MM.1S (cell line): ENCODE data around the gene TFIP11.

ENCODE experiments used
- DNase-seq: peaks from one replicate; pipeline ENCODE4 v3.0.0-alpha.2; 2015
- H2AFZ ChIP-seq: fragments of 300-600 bp; sonication (generic); 2 replicates; pipeline ENCODE4 v1.6.0; 2016; ENCODE audit warnings: antibody characterized with exemption, low read length
- H3F3A ChIP-seq: fragments of 300-600 bp; sonication (generic); 2 replicates; pipeline ENCODE4 v1.6.1; 2016; ENCODE audit warnings: mild to moderate bottlenecking, antibody characterized with exemption, low read length, moderate library complexity, mixed read lengths; ENCODE audit not compliant: insufficient read depth
- H3K27ac ChIP-seq: fragments of 300-600 bp; sonication (generic); 2 replicates; pipeline ENCODE4 v1.5.1; 2016; ENCODE audit warnings: mild to moderate bottlenecking, low read length
- H3K27me3 ChIP-seq: fragments of 300-600 bp; sonication (generic); replicated peaks from 2 replicates; pipeline ENCODE4 v1.6.0; 2016; ENCODE audit warnings: low read length; ENCODE audit not compliant: insufficient read depth
- H3K36me3 ChIP-seq: fragments of 300-600 bp; sonication (generic); replicated peaks from 2 replicates; pipeline ENCODE4 v1.6.1; 2016; ENCODE audit warnings: mild to moderate bottlenecking, low read length, mixed read lengths; ENCODE audit not compliant: insufficient read depth
- H3K4me1 ChIP-seq: fragments of 300-600 bp; sonication (generic); 2 replicates; pipeline ENCODE4 v1.6.1; 2016; ENCODE audit warnings: low read length, mixed read lengths
- H3K4me2 ChIP-seq: fragments of 300-600 bp; sonication (generic); 2 replicates; pipeline ENCODE4 v1.6.0; 2016; ENCODE audit warnings: low read depth, low read length
- H3K4me3 ChIP-seq: fragments of 300-600 bp; sonication (generic); 2 replicates; pipeline ENCODE4 v1.5.1; 2016; ENCODE audit warnings: low read length, mixed read lengths
- H3K79me2 ChIP-seq: fragments of 300-600 bp; sonication (generic); 2 replicates; pipeline ENCODE4 v1.6.1; 2016; ENCODE audit warnings: mixed run types, low read length, mixed read lengths
- H3K9ac ChIP-seq: fragments of 300-600 bp; sonication (generic); 2 replicates; pipeline ENCODE4 v1.6.1; 2016; ENCODE audit warnings: low read length, mixed read lengths
- H3K9me2 ChIP-seq: fragments of 300-600 bp; sonication (generic); replicated peaks from 2 replicates; pipeline ENCODE4 v1.6.1; 2016; ENCODE audit warnings: mild to moderate bottlenecking, low read length, mixed read lengths; ENCODE audit not compliant: insufficient read depth
- H3K9me3 ChIP-seq: fragments of 300-600 bp; sonication (generic); replicated peaks from 2 replicates; pipeline ENCODE4 v1.6.1; 2016; ENCODE audit warnings: mild to moderate bottlenecking, low read length, mixed read lengths; ENCODE audit not compliant: insufficient read depth
- H4K20me1 ChIP-seq: fragments of 300-600 bp; sonication (generic); 2 replicates; pipeline ENCODE4 v1.6.1; 2016; ENCODE audit warnings: mild to moderate bottlenecking, low read length, moderate library complexity, mixed read lengths; ENCODE audit not compliant: insufficient read depth
- CTCF ChIP-seq: fragments of 300-600 bp; sonication (generic); IDR thresholded peaks from 2 replicates; pipeline ENCODE4 v1.5.1; 2016; ENCODE audit warnings: antibody characterized with exemption, low read length, mixed read lengths
- EZH2 ChIP-seq: fragments of 300-600 bp; sonication (generic); optimal IDR thresholded peaks from 2 replicates; pipeline ENCODE3; 2017; ENCODE audit warnings: low read depth, mild to moderate bottlenecking, antibody characterized with exemption, low read length, mixed read lengths
- EZH2phosphoT487 ChIP-seq: fragments of 300-600 bp; sonication (generic); IDR thresholded peaks from 2 replicates; pipeline ENCODE4 v1.6.1; 2018; ENCODE audit warnings: antibody characterized with exemption, low read length

The TFIP11 gene

GRCh38 chr22:26540119-26540518 lies 27.8 kb upstream of the TFIP11 start:
- H3K9me2 ChIP-seq = no peaks in the 10 kb centered on the region

GRCh38 chr22:26536762-26537134 lies 24.5 kb upstream of the TFIP11 start:
- no peaks in the 10 kb centered on the region for H3K9me3 ChIP-seq
- no peak for DNase-seq
- H3K9me2 ChIP-seq = no peaks in the 10 kb centered on the region
- no peak overlapping the region for H3K9ac ChIP-seq
- H3K36me3 ChIP-seq = peaks cover 36% of the 10 kb centered on the region
- no peaks in the 10 kb centered on the region for H4K20me1 ChIP-seq
- no peak overlapping the region for H3K4me2 ChIP-seq
- H3F3A ChIP-seq = 0 out of 2 replicates have a peak, but pooled peaks cover 16% of the 10 kb centered on the region
- H2AFZ ChIP-seq = no peak overlapping the region
- peaks cover 88% of the 10 kb centered on the region for H3K79me2 ChIP-seq
- no peaks in the 10 kb centered on the region for H3K27me3 ChIP-seq
- no peak overlapping the region for H3K27ac ChIP-seq
- H3K4me1 ChIP-seq = peaks cover 21% of the 10 kb centered on the region
- TF ChIP-seq EZH2phosphoT487 (no peak), CTCF (no peak), EZH2 (no peak)
- no peak overlapping the region for H3K4me3 ChIP-seq

More at GRCh38 chr22:26540119-26540518, 27.8 kb upstream of the TFIP11 start:
- no peaks in the 10 kb centered on the region for H3K9me3 ChIP-seq
- no peak overlapping the region for H3K4me3 ChIP-seq
- peaks cover 95% of the 10 kb centered on the region for H3K79me2 ChIP-seq
- H3K27me3 ChIP-seq = no peaks in the 10 kb centered on the region
- no peak for DNase-seq
- no peak overlapping the region for H3K27ac ChIP-seq
- H3K9ac ChIP-seq = no peak overlapping the region
- no peaks in the 10 kb centered on the region for H4K20me1 ChIP-seq
- H3F3A ChIP-seq = 0 out of 2 replicates have a peak, but pooled peaks cover 3% of the 10 kb centered on the region
- H3K4me2 ChIP-seq = no peak overlapping the region
- H3K36me3 ChIP-seq = peaks cover 36% of the 10 kb centered on the region
- no peak overlapping the region for H2AFZ ChIP-seq
- peaks cover 2% of the 10 kb centered on the region for H3K4me1 ChIP-seq
- no peak for TF ChIP-seq EZH2
- TF ChIP-seq CTCF = no peak
- TF ChIP-seq EZH2phosphoT487 = no peak

- Histone ChIP-seq H3K9ac (no peak overlapping the region), H3K9me2 (no peaks in the 10 kb centered on the region), H3K79me2 (peaks cover 88% of the 10 kb centered on the region), H3F3A (0 out of 2 replicates have a peak, but pooled peaks cover 16% of the 10 kb centered on the region), H3K9me3 (no peaks in the 10 kb centered on the region), H3K27me3 (no peaks in the 10 kb centered on the region), H3K27ac (no peak overlapping the region), H2AFZ (no peak overlapping the region), H3K36me3 (peaks cover 38% of the 10 kb centered on the region), H3K4me2 (no peak overlapping the region), H4K20me1 (no peaks in the 10 kb centered on the region), H3K4me3 (no peak overlapping the region), H3K4me1 (peaks cover 21% of the 10 kb centered on the region)
- no peak for DNase-seq
- TF ChIP-seq CTCF (no peak), EZH2 (no peak), EZH2phosphoT487 (no peak)
These were observed 23.9 kb upstream of the TFIP11 start for GRCh38 chr22:26536056-26536761.
